HepG2 (cell line): ENCODE results near the gene PTPA. TPM values are rescaled to one million over a fixed set of nuclear protein-coding genes. Genes with fewer than 3 reads are reported as not detected.

Experiments
- ATAC-seq: fragments of 200-7000 bp; cut with Tn5 transposase; 3 replicates; pipeline ENCODE4 v1.9.1; 2020; ENCODE audit warnings: mild to moderate bottlenecking, moderate library complexity
- BruUV-seq: library from RNA; stranded (reverse); fragments of 400-500 nt; replicated peaks from 2 replicates; lab custom pipeline; 2021; lab: Mats Ljungman, UMichigan
- CTCF ChIA-PET: fragments of 300-600 bp; formaldehyde crosslinking; extraction: SDS; loops from one replicate; lab custom pipeline; 2021; ENCODE audit warnings: low total read pairs, inconsistent platforms, low intra/inter-chr PET ratio; lab: Yijun Ruan, JAX
- POLR2A ChIA-PET: fragments of 350-600 bp; sonication (Branson Sonifier 250); formaldehyde crosslinking; loops from one replicate; lab custom pipeline; 2020; ENCODE audit warnings: antibody characterized with exemption, inconsistent platforms; lab: Yijun Ruan, JAX
- DNase-seq: peaks from one replicate; pipeline ENCODE4 v3.0.0-alpha.2; 2015; ENCODE audit warnings: low spot score
- FAIRE-seq: peaks from 3 replicates; lab custom pipeline; 2011; peaks lifted over from hg19 to GRCh38; lab: Jason Lieb, UNC
- H2AFZ ChIP-seq: one replicate; pipeline ENCODE4 v1.6.1; 2011; ENCODE audit warnings: low read length, inconsistent platforms
- H3K27ac ChIP-seq: fragments of 300-600 bp; 3 replicates; pipeline ENCODE4 v1.8.0; 2011; ENCODE audit warnings: mixed run types, mild to moderate bottlenecking, mixed read lengths, low read length, inconsistent platforms; ENCODE audit not compliant: insufficient read depth; ENCODE audit errors: extremely low read length
- H3K27me3 ChIP-seq, 2 experiments: fragments of 200-600 bp in 1 of 2; 2 replicates in 1 of 2; 3 replicates in 1 of 2; pipeline versions ENCODE4 v1.6.0 to v1.8.0; 2011; ENCODE audit warnings: low read length in 2 of 2, mild to moderate bottlenecking in 2 of 2, moderate library complexity in 2 of 2, inconsistent platforms in 1 of 2; ENCODE audit not compliant: insufficient read depth in 2 of 2, control insufficient read depth in 1 of 2
- H3K36me3 ChIP-seq, 2 experiments: fragments of 200-600 bp in 1 of 2; replicated peaks in 1 of 2; 2 replicates in 1 of 2; 3 replicates in 1 of 2; pipeline versions ENCODE4 v1.5.1 to v1.8.0; 2011; ENCODE audit warnings: low read length in 2 of 2, inconsistent platforms in 1 of 2; ENCODE audit not compliant: insufficient read depth in 2 of 2, control insufficient read depth in 1 of 2
- H3K4me1 ChIP-seq: 2 replicates; pipeline ENCODE4 v1.5.1; 2012; ENCODE audit warnings: low read length, inconsistent platforms; ENCODE audit not compliant: insufficient read depth
- H3K4me2 ChIP-seq: 2 replicates; pipeline ENCODE4 v1.6.0; 2011; ENCODE audit warnings: low read depth, low read length, inconsistent platforms
- H3K4me3 ChIP-seq, 3 experiments: fragments of 200-600 bp in 1 of 3; sonication (generic), shearing (Covaris generic) in 1 of 3; replicated peaks in 1 of 3; 2 replicates each; pipeline ENCODE4 v1.5.1; 2011 to 2016; ENCODE audit warnings: low read length in 3 of 3, inconsistent platforms in 2 of 3, low read depth in 2 of 3, mild to moderate bottlenecking in 2 of 3, control low read depth in 1 of 3, mixed read lengths in 1 of 3; ENCODE audit not compliant: insufficient read depth in 1 of 3
- H3K79me2 ChIP-seq: one replicate; pipeline ENCODE4 v1.6.1; 2011; ENCODE audit warnings: low read length, inconsistent platforms; ENCODE audit not compliant: insufficient read depth
- H3K9ac ChIP-seq: 2 replicates; pipeline ENCODE4 v1.6.0; 2011; ENCODE audit warnings: mild to moderate bottlenecking, low read depth, low read length, inconsistent platforms; ENCODE audit not compliant: insufficient read depth
- H3K9me3 ChIP-seq: 2 replicates; pipeline ENCODE4 v1.5.1; 2012; ENCODE audit warnings: mild to moderate bottlenecking, low read length
- H4K20me1 ChIP-seq: 2 replicates; pipeline ENCODE4 v1.6.0; 2011; ENCODE audit warnings: inconsistent platforms, mild to moderate bottlenecking, low read length, moderate library complexity; ENCODE audit not compliant: insufficient read depth
- ARNT2 ChIP-seq: sonication (generic); formaldehyde crosslinking; IDR thresholded peaks from 2 replicates; pipeline ENCODE4 v1.8.0; 2022; ENCODE audit warnings: mild to moderate bottlenecking, low read depth, missing genetic modification reagents, moderate library complexity
- ETV5 ChIP-seq: IDR thresholded peaks from 2 replicates; pipeline ENCODE4 v1.6.1; 2018; ENCODE audit warnings: missing biosample characterization, missing genetic modification reagents, inconsistent platforms, borderline replicate concordance
- GATAD1 ChIP-seq: IDR thresholded peaks from 2 replicates; pipeline ENCODE4 v1.6.1; 2016; ENCODE audit warnings: missing genetic modification reagents, missing compliant biosample characterization
- PAX8 ChIP-seq: sonication (generic); formaldehyde crosslinking; IDR thresholded peaks from 2 replicates; pipeline ENCODE4 v1.8.0; 2022; ENCODE audit warnings: mild to moderate bottlenecking, missing genetic modification reagents, borderline replicate concordance
- TAF1 ChIP-seq: sonication (generic); formaldehyde crosslinking; IDR thresholded peaks from 2 replicates; pipeline ENCODE4 v1.4.0; 2020; ENCODE audit warnings: missing genetic modification reagents
- TEAD3 ChIP-seq: optimal IDR thresholded peaks from 2 replicates; pipeline ENCODE3; 2016; ENCODE audit warnings: borderline replicate concordance
- YEATS2 ChIP-seq: sonication (generic); formaldehyde crosslinking; IDR thresholded peaks from 2 replicates; pipeline ENCODE4 v1.4.0; 2020; ENCODE audit warnings: missing genetic modification reagents, borderline replicate concordance
- ZMYM3 ChIP-seq: sonication (generic); formaldehyde crosslinking; IDR thresholded peaks from 2 replicates; pipeline ENCODE4 v1.5.1; 2020; ENCODE audit warnings: mild to moderate bottlenecking, missing genetic modification reagents
- ZNF33A ChIP-seq: sonication (generic); formaldehyde crosslinking; IDR thresholded peaks from 2 replicates; pipeline ENCODE4 v1.5.1; 2020; ENCODE audit warnings: missing genetic modification reagents, mild to moderate bottlenecking, moderate library complexity, borderline replicate concordance
- ZNF703 ChIP-seq: sonication (generic); formaldehyde crosslinking; IDR thresholded peaks from 2 replicates; pipeline ENCODE4 v1.5.1; 2020; ENCODE audit warnings: missing genetic modification reagents, mild to moderate bottlenecking, moderate library complexity, borderline replicate concordance
- WGBS: methylation state at CpG from one replicate; pipeline ENCODE4 v1.1.6; 2017; ENCODE audit warnings: low lambda C conversion rate; 5-methylcytosine and 5-hydroxymethylcytosine counted together
- in situ Hi-C: cut with HindIII; loops from 2 replicates; pipeline ENCODE4 v1.10.0; 2017; ENCODE audit warnings: low pct_unique_long_range_greater_than_20kb; ENCODE audit not compliant: extremely low pct_ligation_motif_present
- intact Hi-C: fragments of 100-400 bp; cut with micrococcal nuclease; formaldehyde crosslinking; loops from one replicate; pipeline ENCODE4 v1.10.0; 2022; ENCODE audit not compliant: unreplicated experiment
- polyA plus RNA-seq, 8 experiments: library from polyadenylated mRNA; depleted of rRNA in 3 of 8; stranded (reverse) in 7 of 8; unstranded in 1 of 8; fragments of >200 nt; fragmentation: Illumina TruSeq in 4 of 8; extraction: Trizol in 4 of 8; gene quantifications; 2 replicates each; pipeline versions ENCODE4 v1.2.1 to v1.2.3, GENCODE V29; 2011 to 2016; ENCODE audit warnings: low read depth in 4 of 8, missing spikeins in 1 of 8, mixed read lengths in 1 of 8; ENCODE audit not compliant: insufficient read depth in 1 of 8
- total RNA-seq, 5 experiments: library from RNA; depleted of rRNA; stranded (reverse); fragments of >200 nt; fragmentation: Illumina TruSeq; extraction: Trizol; gene quantifications; 2 replicates each; pipeline ENCODE4 v1.2.3, GENCODE V29; 2016; ENCODE audit warnings: low read depth in 1 of 5
- TF ChIP-seq, protein P1 (sequence below): sonication (generic); formaldehyde crosslinking; IDR thresholded peaks from 2 replicates; pipeline ENCODE4 v1.4.0; 2020; ENCODE audit warnings: missing genetic modification reagents
- TF ChIP-seq, protein P2 (sequence below): sonication (generic); formaldehyde crosslinking; IDR thresholded peaks from 2 replicates; pipeline ENCODE4 v1.4.0; 2020; ENCODE audit warnings: missing genetic modification reagents, mild to moderate bottlenecking, borderline replicate concordance
- TF ChIP-seq, protein P3 (sequence below): sonication (generic); formaldehyde crosslinking; IDR thresholded peaks from 2 replicates; pipeline ENCODE4 v1.4.0; 2020; ENCODE audit warnings: missing genetic modification reagents, borderline replicate concordance

The PTPA gene
- total and polyA plus RNA-seq, 2 of the 13 experiments (the other 11 are each of a cell fraction or from before 2014, with no cell fraction given) = 79.3 to 105 TPM

DNA sequence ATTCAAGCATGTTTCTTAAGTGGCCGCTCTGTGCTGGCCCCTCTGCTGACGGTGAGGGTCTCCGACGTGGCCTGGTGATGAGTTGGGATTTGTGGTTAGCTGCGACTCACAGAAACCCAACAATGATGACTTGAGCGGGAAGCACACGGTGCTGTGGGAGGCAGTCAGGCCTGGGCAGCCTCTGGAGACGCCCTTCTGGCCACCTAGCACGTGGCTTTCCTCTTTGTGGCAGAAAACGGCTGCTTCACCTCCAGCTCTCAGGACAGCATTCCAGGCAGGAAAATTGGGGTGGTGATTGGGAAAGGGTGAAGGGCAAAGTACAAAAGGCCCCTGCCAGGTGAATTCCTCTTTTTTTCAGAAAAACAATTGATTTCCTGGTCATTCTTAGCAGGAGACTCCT lies 84.4 kb downstream of the PTPA start:
- no peak for DNase-seq
- Histone ChIP-seq H3K9me3 (no peaks in the 10 kb centered on the region), H4K20me1 (no peaks in the 10 kb centered on the region), H3K9ac (no peak overlapping the region), H3K4me1 (peaks cover 26% of the 10 kb centered on the region), H2AFZ (no peak overlapping the region), H3K79me2 (no peaks in the 10 kb centered on the region), H3K4me2 (no peak overlapping the region), H3K4me3 (no peak overlapping the region), H3K27ac (no peak overlapping the region), H3K27me3 (peaks cover 3 to 29% of the 10 kb centered on the region in 2 experiments; a peak in 4 of 5 replicates), H3K36me3 (no peaks in the 10 kb centered on the region)
- no peak for FAIRE-seq
- ChIA-PET POLR2A (no interaction called here), CTCF (no interaction called here)
- peak; percentile 62 for ATAC-seq
- in situ Hi-C loops = no loop called here
- intact Hi-C loops = no loop called here
- no TSS peak for BruUV-seq
- 24% methylated on average over 8 of the region's 10 CpGs for WGBS
- TF ChIP-seq, protein P1, sequence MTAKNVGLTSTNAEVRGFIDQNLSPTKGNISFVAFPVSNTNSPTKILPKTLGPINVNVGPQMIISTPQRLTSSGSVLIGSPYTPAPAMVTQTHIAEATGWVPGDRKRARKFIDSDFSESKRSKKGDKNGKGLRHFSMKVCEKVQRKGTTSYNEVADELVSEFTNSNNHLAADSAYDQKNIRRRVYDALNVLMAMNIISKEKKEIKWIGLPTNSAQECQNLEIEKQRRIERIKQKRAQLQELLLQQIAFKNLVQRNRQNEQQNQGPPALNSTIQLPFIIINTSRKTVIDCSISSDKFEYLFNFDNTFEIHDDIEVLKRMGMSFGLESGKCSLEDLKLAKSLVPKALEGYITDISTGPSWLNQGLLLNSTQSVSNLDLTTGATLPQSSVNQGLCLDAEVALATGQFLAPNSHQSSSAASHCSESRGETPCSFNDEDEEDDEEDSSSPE (CRISPR knock-in tag) = peak; percentile 57
- no peak for TF ChIP-seq ARNT2 (CRISPR knock-in tag)
- TF ChIP-seq PAX8 = no peak
- 0 out of 2 replicates have a peak, but pooled peaks have one; percentile 21 for TF ChIP-seq TAF1
- TF ChIP-seq ETV5 (CRISPR knock-in tag) = 0 out of 2 replicates have a peak, but pooled peaks have one; percentile 13
- TF ChIP-seq, protein P2, sequence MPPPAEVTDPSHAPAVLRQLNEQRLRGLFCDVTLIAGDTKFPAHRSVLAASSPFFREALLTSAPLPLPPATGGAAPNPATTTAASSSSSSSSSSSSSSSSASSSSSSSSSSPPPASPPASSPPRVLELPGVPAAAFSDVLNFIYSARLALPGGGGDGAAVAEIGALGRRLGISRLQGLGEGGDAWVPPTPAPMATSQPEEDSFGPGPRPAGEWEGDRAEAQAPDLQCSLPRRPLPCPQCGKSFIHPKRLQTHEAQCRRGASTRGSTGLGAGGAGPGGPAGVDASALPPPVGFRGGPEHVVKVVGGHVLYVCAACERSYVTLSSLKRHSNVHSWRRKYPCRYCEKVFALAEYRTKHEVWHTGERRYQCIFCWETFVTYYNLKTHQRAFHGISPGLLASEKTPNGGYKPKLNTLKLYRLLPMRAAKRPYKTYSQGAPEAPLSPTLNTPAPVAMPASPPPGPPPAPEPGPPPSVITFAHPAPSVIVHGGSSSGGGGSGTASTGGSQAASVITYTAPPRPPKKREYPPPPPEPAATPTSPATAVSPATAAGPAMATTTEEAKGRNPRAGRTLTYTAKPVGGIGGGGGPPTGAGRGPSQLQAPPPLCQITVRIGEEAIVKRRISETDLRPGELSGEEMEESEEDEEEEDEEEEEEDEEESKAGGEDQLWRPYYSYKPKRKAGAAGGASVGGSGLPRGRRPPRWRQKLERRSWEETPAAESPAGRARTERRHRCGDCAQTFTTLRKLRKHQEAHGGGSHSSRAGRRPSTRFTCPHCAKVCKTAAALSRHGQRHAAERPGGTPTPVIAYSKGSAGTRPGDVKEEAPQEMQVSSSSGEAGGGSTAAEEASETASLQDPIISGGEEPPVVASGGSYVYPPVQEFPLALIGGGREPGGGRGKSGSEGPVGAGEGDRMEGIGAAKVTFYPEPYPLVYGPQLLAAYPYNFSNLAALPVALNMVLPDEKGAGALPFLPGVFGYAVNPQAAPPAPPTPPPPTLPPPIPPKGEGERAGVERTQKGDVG (CRISPR knock-in tag) = no peak
- TF ChIP-seq ZMYM3 (CRISPR knock-in tag) = 0 out of 2 replicates have a peak, but pooled peaks have one; percentile 58
- TF ChIP-seq ZNF703 (CRISPR knock-in tag) = no peak
- no peak for TF ChIP-seq ZNF33A (CRISPR knock-in tag)
- TF ChIP-seq, protein P3, sequence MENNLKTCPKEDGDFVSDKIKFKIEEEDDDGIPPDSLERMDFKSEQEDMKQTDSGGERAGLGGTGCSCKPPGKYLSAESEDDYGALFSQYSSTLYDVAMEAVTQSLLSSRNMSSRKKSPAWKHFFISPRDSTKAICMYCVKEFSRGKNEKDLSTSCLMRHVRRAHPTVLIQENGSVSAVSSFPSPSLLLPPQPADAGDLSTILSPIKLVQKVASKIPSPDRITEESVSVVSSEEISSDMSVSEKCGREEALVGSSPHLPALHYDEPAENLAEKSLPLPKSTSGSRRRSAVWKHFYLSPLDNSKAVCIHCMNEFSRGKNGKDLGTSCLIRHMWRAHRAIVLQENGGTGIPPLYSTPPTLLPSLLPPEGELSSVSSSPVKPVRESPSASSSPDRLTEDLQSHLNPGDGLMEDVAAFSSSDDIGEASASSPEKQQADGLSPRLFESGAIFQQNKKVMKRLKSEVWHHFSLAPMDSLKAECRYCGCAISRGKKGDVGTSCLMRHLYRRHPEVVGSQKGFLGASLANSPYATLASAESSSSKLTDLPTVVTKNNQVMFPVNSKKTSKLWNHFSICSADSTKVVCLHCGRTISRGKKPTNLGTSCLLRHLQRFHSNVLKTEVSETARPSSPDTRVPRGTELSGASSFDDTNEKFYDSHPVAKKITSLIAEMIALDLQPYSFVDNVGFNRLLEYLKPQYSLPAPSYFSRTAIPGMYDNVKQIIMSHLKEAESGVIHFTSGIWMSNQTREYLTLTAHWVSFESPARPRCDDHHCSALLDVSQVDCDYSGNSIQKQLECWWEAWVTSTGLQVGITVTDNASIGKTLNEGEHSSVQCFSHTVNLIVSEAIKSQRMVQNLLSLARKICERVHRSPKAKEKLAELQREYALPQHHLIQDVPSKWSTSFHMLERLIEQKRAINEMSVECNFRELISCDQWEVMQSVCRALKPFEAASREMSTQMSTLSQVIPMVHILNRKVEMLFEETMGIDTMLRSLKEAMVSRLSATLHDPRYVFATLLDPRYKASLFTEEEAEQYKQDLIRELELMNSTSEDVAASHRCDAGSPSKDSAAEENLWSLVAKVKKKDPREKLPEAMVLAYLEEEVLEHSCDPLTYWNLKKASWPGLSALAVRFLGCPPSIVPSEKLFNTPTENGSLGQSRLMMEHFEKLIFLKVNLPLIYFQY (CRISPR knock-in tag) = no peak
- peak; percentile 45 for TF ChIP-seq TEAD3 (CRISPR knock-in tag)
- no peak for TF ChIP-seq YEATS2
- TF ChIP-seq GATAD1 (CRISPR knock-in tag) = no peak
